Small intestine (tissue), 7 donors: ENCODE results near the gene MAP6. TPM values are rescaled to one million over a fixed set of nuclear protein-coding genes. Genes with fewer than 3 reads are reported as not detected.

Experiments
- DNase-seq, 2 donors: peaks; one replicate each; pipeline versions ENCODE4 v3.0.0 to v3.0.0-alpha.2; 2013
- FAIRE-seq: peaks from 2 replicates; lab custom pipeline; 2012; peaks lifted over from hg19 to GRCh38; lab: Jason Lieb, UNC
- H3K27ac ChIP-seq, 3 donors: one replicate each; pipeline ENCODE4 v1.5.1; 2013; ENCODE audit warnings: low read length in 2 of 3, mild to moderate bottlenecking in 2 of 3, control low read depth in 1 of 3, inconsistent platforms in 1 of 3, low read depth in 1 of 3, moderate library complexity in 1 of 3
- H3K27me3 ChIP-seq, 3 donors: one replicate each; pipeline ENCODE4 v1.6.1; 2013; ENCODE audit warnings: low read length in 3 of 3, inconsistent platforms in 1 of 3; ENCODE audit not compliant: control insufficient read depth in 3 of 3, insufficient read depth in 3 of 3
- H3K36me3 ChIP-seq, 3 donors: one replicate each; pipeline ENCODE4 v1.6.1; 2013; ENCODE audit warnings: low read length in 3 of 3, inconsistent platforms in 1 of 3, low read depth in 1 of 3, mild to moderate bottlenecking in 1 of 3, moderate library complexity in 1 of 3; ENCODE audit not compliant: control insufficient read depth in 3 of 3, insufficient read depth in 2 of 3
- H3K4me1 ChIP-seq, 3 donors: one replicate each; pipeline ENCODE4 v1.6.1; 2013; ENCODE audit warnings: low read length in 2 of 3, inconsistent platforms in 1 of 3, low read depth in 1 of 3, mild to moderate bottlenecking in 1 of 3, moderate library complexity in 1 of 3; ENCODE audit not compliant: control insufficient read depth in 3 of 3, insufficient read depth in 2 of 3
- H3K4me3 ChIP-seq, 3 donors: one replicate each; pipeline ENCODE4 v1.5.1; 2013; ENCODE audit warnings: low read length in 3 of 3, control low read depth in 1 of 3, inconsistent platforms in 1 of 3, low read depth in 1 of 3, mild to moderate bottlenecking in 1 of 3, moderate library complexity in 1 of 3
- H3K9me3 ChIP-seq, 2 donors: one replicate each; pipeline ENCODE4 v1.6.1; 2013; ENCODE audit warnings: low read depth in 1 of 2, low read length in 1 of 2; ENCODE audit not compliant: control insufficient read depth in 2 of 2, insufficient read depth in 1 of 2
- WGBS, 3 donors: extraction: QIAGEN DNeasy Blood & Tissue Kit; methylation state at CpG; one replicate each; pipeline ENCODE4 v1.1.7; 2013; 5-methylcytosine and 5-hydroxymethylcytosine counted together
- polyA plus RNA-seq, 4 donors: library from polyadenylated mRNA; stranded (reverse) in 3 of 4; unstranded in 1 of 4; fragments of 200-250 nt in 3 of 4; fragments of 120-200 nt in 1 of 4; gene quantifications; one replicate each; pipeline versions ENCODE4 v1.2.1 to v1.2.3, GENCODE V29; 2013
- donor health status: healthy with polysubstance abuse.
- donor health status: control.
- donor health status: control.
- donor health status: Bipolar disorder and iron deficiency.
- donor health status: healthy.

Gene MAP6
- polyA plus RNA-seq, 4 donors = 0.54 to 2.9 (median 2.5) TPM; not detected in 1

DNA sequence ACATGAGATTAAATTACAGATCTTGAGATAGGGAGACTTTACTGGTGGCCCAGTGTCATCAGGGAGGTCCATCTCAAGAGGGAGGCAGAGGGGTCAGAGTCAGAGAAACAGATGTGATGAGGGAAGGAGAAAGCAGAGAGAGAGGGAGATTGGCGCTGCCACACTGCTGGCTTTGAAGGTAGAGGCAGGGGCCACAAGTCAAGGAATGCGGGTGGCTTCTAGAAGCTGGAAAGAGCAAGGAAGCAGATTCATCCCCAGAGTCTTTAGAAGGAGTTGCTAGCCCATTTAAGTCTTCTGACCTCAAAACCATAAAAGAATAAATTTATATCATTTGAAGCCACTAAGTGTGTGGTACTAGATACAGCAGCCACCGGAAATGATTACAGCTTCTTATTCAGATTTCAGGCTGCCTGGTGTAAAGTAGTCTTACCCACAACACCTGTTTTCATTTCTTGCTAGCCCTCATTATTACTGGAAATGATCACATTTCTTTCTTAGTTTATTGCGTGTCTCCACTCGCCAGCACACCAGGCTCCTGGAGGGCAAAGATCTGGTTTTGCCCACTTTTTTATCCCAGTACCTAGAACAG is 119.4 kb downstream of the MAP6 start:
- Histone ChIP-seq H3K27ac (no peak overlapping the region), H3K36me3 (no peaks in the 10 kb centered on the region), H3K9me3 (no peaks in the 10 kb centered on the region), H3K27me3 (peaks cover 0 to 3% (median 0%) of the 10 kb centered on the region in 3 donors), H3K4me1 (peaks cover 0 to 10% (median 0%) of the 10 kb centered on the region in 3 donors), H3K4me3 (no peak overlapping the region)
- no peak for FAIRE-seq
- DNase-seq = no peak
- WGBS, 3 donors = 83 to 87% (median 85%) methylated on average over 5 of the region's 5 CpGs

GRCh38 chr11:75548595-75549272 is 120.1 kb downstream of the MAP6 start:
- FAIRE-seq = no peak
- H3K9me3 ChIP-seq = no peaks in the 10 kb centered on the region
- H3K4me1 ChIP-seq = peaks cover 0 to 4% (median 0%) of the 10 kb centered on the region in 3 donors
- H3K4me3 ChIP-seq = no peak overlapping the region
- WGBS, 3 donors = 96 to 98% (median 96%) methylated on average over 8 of the region's 8 CpGs
- H3K27me3 ChIP-seq = peaks cover 0 to 3% (median 0%) of the 10 kb centered on the region in 3 donors
- no peak overlapping the region for H3K27ac ChIP-seq
- DNase-seq = no peak
- H3K36me3 ChIP-seq = no peaks in the 10 kb centered on the region

DNA sequence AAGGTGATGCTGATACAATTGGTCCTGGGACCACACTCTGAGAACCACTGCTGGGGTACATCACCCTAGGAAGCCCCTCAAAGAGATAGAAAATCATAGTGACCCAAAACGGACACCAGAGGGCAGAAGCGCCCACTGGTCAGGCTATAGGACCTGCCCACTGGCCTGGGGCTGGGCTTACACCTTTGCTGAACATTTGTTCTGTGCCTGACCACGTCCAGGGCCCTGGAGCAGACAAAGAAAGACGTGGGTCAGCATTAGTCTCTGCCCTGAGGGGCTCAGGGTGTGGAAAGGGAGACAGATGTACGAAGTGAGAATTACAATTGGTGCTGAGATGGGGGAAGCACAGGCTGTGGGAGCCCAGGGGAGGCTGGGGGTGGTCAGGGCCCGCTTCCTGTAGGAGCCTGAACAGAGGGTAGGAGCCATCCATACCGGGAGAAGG is 121.2 kb downstream of the MAP6 start:
- Histone ChIP-seq H3K27ac (no peak overlapping the region), H3K9me3 (no peaks in the 10 kb centered on the region), H3K27me3 (peaks cover 0 to 3% (median 0%) of the 10 kb centered on the region in 3 donors), H3K36me3 (no peaks in the 10 kb centered on the region), H3K4me1 (peaks cover 0 to 3% (median 0%) of the 10 kb centered on the region in 3 donors), H3K4me3 (no peak overlapping the region)
- no peak for FAIRE-seq
- DNase-seq = peak; percentile 39 to 76
- WGBS, 3 donors = 23 to 24% (median 23%) methylated on average over 7 of the region's 7 CpGs

DNA sequence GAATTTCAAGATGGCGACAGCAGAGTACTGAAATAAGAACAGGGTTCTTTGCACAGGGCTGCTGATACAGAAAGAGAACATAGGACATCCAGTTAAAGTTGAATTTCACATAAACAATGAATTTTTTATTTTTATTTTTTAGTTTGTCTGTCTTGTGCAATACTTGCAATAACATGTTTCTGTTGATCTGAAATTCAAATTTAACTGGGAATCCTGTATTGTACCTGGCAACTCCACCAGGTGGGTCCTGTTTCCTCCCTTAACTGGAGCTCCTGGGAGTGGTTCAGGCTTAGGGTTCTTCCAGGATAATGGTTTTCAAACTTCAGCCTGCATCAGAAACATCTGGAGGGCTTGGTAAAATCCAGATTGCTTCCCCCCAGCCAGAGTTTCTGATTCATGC is 121.7 kb downstream of the MAP6 start:
- peaks cover 0 to 3% (median 0%) of the 10 kb centered on the region in 3 donors for H3K27me3 ChIP-seq
- peaks cover 0 to 3% (median 0%) of the 10 kb centered on the region in 3 donors for H3K4me1 ChIP-seq
- FAIRE-seq (no peak), DNase-seq (no peak)
- no peak overlapping the region for H3K4me3 ChIP-seq
- no peaks in the 10 kb centered on the region for H3K36me3 ChIP-seq
- 93 to 96% (median 96%) methylated on average over 1 of the region's 1 CpG for WGBS, 3 donors
- no peak overlapping the region for H3K27ac ChIP-seq
- no peaks in the 10 kb centered on the region for H3K9me3 ChIP-seq

GRCh38 chr11:75543806-75544205 is 125.0 kb downstream of the MAP6 start:
- DNase-seq (no peak), FAIRE-seq (no peak)
- 59 to 81% (median 77%) methylated on average over 6 of the region's 6 CpGs for WGBS, 3 donors
- Histone ChIP-seq H3K4me1 (peaks cover 0 to 7% (median 0%) of the 10 kb centered on the region in 3 donors), H3K27me3 (peaks cover 0 to 3% (median 0%) of the 10 kb centered on the region in 3 donors), H3K27ac (no peak overlapping the region), H3K36me3 (no peaks in the 10 kb centered on the region), H3K4me3 (no peak overlapping the region), H3K9me3 (no peaks in the 10 kb centered on the region)

GRCh38 chr11:75542088-75542438 is 126.8 kb downstream of the MAP6 start:
- H3K9me3 ChIP-seq = no peaks in the 10 kb centered on the region
- no peaks in the 10 kb centered on the region for H3K36me3 ChIP-seq
- H3K4me3 ChIP-seq = no peak overlapping the region
- 75 to 91% (median 82%) methylated on average over 1 of the region's 1 CpG for WGBS, 3 donors
- H3K27me3 ChIP-seq = peaks cover 0 to 3% (median 0%) of the 10 kb centered on the region in 3 donors
- no peak overlapping the region for H3K27ac ChIP-seq
- FAIRE-seq (no peak), DNase-seq (no peak)
- peaks cover 0 to 3% (median 0%) of the 10 kb centered on the region in 3 donors for H3K4me1 ChIP-seq

DNA sequence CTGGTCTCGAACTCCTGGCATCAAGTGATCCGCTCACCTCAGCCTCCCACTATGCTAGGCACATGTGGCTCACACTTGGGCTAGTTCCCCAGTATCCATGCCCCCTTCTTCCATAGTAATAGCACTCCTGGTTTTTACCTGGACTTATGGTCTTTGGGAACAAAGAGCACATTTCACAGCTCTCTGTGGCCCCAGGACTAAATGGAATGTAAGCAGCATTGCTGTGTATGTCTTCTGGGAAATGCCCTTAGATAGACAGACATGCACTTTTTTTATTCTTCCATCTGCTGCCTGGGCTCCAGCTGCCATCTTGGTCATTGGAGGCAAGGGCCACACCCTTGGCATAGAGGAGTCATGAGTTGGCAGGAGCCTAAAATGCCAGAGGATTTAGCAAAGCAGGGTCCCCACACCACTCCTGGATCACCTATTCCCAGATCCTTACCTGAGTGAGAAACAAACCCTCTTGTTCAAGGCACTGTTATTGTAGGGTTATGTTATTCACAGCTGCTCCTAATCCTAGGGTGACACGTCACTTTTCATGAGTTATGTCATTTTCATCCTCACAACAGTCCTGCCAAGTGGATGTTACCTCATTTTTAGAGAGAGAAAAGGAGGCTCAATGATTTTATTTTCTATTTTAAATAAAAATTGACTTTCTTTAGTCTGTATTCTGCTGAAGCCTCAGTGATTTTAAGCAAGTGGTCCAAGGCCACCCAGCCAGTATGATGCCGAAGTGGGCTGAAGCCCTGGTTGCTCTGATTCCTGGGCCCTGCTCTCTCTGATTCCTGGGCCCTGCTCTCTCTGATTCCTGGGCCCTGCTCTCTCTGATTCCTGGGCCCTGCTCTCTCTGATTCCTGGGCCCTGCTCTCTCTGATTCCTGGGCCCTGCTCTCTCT is 127.4 kb downstream of the MAP6 start:
- Histone ChIP-seq H3K27me3 (peaks cover 0 to 3% (median 0%) of the 10 kb centered on the region in 3 donors), H3K4me1 (peaks cover 0 to 3% (median 0%) of the 10 kb centered on the region in 3 donors), H3K9me3 (no peaks in the 10 kb centered on the region), H3K36me3 (no peaks in the 10 kb centered on the region), H3K4me3 (no peak overlapping the region), H3K27ac (no peak overlapping the region)
- 91 to 97% (median 96%) methylated on average over 4 of the region's 4 CpGs for WGBS, 3 donors
- DNase-seq (peak in 1 of 2 donors; percentile 51), FAIRE-seq (no peak)
